Prostate gland (tissue), 2 donors: ENCODE results near the gene WDR26.

ENCODE experiments used
- POLR2A ChIP-seq: fragments of 450-650 bp; IDR thresholded peaks from one replicate; pipeline ENCODE4 v1.6.1; 2016; ENCODE audit warnings: antibody characterized with exemption, mild to moderate bottlenecking
- TF ChIP-seq, protein P1 (sequence below), 4 experiments: fragments of 200-600 bp in 2 of 4; fragments of 450-650 bp in 2 of 4; sonication (generic) in 2 of 4; IDR thresholded peaks; 1 replicate in 3 of 4; 2 replicates in 1 of 4; pipeline ENCODE4 v1.5.1; 2016 to 2019; ENCODE audit warnings: antibody characterized with exemption in 4 of 4, mild to moderate bottlenecking in 2 of 4, moderate library complexity in 2 of 4

DNA sequence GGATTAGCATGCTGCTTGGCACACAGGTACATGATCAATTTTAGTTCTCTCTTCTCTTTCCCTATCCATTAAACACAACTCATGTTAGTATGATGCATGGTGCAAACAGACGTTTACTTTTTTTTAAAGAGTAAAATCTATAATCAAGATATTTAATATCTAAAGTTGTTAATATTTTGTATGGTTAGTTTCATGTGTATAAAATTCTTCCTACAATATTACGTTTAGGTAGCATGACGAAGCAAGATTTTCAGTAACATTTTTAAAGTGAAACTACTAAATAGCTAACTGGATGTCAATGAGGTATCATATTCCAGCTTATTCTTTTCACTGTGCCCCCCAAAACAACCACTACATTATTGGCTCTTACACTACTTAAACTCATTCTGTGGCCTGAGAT, 41.3 kb downstream of the WDR26 start:
- TF ChIP-seq, protein P1, sequence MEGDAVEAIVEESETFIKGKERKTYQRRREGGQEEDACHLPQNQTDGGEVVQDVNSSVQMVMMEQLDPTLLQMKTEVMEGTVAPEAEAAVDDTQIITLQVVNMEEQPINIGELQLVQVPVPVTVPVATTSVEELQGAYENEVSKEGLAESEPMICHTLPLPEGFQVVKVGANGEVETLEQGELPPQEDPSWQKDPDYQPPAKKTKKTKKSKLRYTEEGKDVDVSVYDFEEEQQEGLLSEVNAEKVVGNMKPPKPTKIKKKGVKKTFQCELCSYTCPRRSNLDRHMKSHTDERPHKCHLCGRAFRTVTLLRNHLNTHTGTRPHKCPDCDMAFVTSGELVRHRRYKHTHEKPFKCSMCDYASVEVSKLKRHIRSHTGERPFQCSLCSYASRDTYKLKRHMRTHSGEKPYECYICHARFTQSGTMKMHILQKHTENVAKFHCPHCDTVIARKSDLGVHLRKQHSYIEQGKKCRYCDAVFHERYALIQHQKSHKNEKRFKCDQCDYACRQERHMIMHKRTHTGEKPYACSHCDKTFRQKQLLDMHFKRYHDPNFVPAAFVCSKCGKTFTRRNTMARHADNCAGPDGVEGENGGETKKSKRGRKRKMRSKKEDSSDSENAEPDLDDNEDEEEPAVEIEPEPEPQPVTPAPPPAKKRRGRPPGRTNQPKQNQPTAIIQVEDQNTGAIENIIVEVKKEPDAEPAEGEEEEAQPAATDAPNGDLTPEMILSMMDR (IDR thresholded peaks at IDR 0.05) = no peak
- TF ChIP-seq POLR2A = no peak
